GM23338 (cell line): ENCODE data around the gene DIABLO.

Source experiments
- CREB1 ChIP-seq: fragments of 250-450 bp; sonication (Bioruptor Pico); IDR thresholded peaks from 2 replicates; pipeline ENCODE4 v1.5.0; 2020; ENCODE audit warnings: low read depth, mild to moderate bottlenecking, moderate library complexity
- EZH2 ChIP-seq: fragments of 200-600 bp; sonication (generic); IDR thresholded peaks from one replicate; pipeline ENCODE4 v1.8.0; 2017; ENCODE audit warnings: antibody characterized with exemption, mild to moderate bottlenecking, low read depth; ENCODE audit not compliant: unreplicated experiment
- EZH2phosphoT487 ChIP-seq: fragments of 200-600 bp; sonication (generic); IDR thresholded peaks from one replicate; pipeline ENCODE4 v1.8.1; 2018; ENCODE audit warnings: antibody characterized with exemption; ENCODE audit not compliant: unreplicated experiment
- JUNB ChIP-seq: IDR thresholded peaks from one replicate; pipeline ENCODE4 v1.6.1; 2016; ENCODE audit warnings: antibody characterized with exemption; ENCODE audit not compliant: unreplicated experiment
- POLR2AphosphoS5 ChIP-seq: IDR thresholded peaks from 2 replicates; pipeline ENCODE4 v1.6.1; 2016; ENCODE audit warnings: antibody characterized with exemption, low read depth
- TF ChIP-seq, protein P1 (sequence below), 2 experiments: fragments of 200-600 bp in 1 of 2; sonication (generic) in 1 of 2; conservative IDR thresholded peaks; 2 replicates each; pipeline versions ENCODE4 v1.5.1 to v1.6.1; 2016 to 2017; ENCODE audit warnings: antibody characterized with exemption in 2 of 2, low read depth in 2 of 2, mild to moderate bottlenecking in 2 of 2, moderate library complexity in 1 of 2
- TF ChIP-seq, protein P2 (sequence below): IDR thresholded peaks from one replicate; pipeline ENCODE4 v1.6.1; 2018; ENCODE audit warnings: antibody characterized with exemption; ENCODE audit not compliant: unreplicated experiment

DNA sequence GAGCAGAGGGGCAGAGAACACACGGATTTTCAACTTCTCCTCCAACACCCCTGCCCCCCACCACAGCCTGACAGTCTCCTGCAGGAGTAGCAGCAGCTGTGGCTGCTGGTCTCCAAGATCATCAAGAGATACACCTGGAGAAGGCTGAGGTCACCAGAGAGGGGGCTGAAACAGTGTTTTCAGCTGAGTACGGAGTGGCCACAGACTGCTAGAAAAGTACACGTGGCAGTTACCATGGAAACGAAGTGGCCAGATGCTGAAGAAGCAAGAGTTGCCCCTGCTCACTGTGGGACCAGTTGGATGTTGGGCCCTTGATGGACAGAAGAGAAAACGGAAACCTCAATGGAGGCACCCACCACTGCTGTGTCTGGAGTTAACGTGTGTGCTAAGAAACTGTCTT lies 4.9 kb upstream of the DIABLO start:
- TF ChIP-seq, protein P1, sequence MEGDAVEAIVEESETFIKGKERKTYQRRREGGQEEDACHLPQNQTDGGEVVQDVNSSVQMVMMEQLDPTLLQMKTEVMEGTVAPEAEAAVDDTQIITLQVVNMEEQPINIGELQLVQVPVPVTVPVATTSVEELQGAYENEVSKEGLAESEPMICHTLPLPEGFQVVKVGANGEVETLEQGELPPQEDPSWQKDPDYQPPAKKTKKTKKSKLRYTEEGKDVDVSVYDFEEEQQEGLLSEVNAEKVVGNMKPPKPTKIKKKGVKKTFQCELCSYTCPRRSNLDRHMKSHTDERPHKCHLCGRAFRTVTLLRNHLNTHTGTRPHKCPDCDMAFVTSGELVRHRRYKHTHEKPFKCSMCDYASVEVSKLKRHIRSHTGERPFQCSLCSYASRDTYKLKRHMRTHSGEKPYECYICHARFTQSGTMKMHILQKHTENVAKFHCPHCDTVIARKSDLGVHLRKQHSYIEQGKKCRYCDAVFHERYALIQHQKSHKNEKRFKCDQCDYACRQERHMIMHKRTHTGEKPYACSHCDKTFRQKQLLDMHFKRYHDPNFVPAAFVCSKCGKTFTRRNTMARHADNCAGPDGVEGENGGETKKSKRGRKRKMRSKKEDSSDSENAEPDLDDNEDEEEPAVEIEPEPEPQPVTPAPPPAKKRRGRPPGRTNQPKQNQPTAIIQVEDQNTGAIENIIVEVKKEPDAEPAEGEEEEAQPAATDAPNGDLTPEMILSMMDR (conservative IDR thresholded peaks at IDR 0.05; ENCODE audit: low read depth in 2 of 2), result no peak
- TF ChIP-seq EZH2phosphoT487, result no peak
- TF ChIP-seq POLR2AphosphoS5, result no peak
- no peak for TF ChIP-seq EZH2
- TF ChIP-seq JUNB, result no peak
- no peak for TF ChIP-seq CREB1 (CRISPR knock-in tag)
- TF ChIP-seq, protein P2, sequence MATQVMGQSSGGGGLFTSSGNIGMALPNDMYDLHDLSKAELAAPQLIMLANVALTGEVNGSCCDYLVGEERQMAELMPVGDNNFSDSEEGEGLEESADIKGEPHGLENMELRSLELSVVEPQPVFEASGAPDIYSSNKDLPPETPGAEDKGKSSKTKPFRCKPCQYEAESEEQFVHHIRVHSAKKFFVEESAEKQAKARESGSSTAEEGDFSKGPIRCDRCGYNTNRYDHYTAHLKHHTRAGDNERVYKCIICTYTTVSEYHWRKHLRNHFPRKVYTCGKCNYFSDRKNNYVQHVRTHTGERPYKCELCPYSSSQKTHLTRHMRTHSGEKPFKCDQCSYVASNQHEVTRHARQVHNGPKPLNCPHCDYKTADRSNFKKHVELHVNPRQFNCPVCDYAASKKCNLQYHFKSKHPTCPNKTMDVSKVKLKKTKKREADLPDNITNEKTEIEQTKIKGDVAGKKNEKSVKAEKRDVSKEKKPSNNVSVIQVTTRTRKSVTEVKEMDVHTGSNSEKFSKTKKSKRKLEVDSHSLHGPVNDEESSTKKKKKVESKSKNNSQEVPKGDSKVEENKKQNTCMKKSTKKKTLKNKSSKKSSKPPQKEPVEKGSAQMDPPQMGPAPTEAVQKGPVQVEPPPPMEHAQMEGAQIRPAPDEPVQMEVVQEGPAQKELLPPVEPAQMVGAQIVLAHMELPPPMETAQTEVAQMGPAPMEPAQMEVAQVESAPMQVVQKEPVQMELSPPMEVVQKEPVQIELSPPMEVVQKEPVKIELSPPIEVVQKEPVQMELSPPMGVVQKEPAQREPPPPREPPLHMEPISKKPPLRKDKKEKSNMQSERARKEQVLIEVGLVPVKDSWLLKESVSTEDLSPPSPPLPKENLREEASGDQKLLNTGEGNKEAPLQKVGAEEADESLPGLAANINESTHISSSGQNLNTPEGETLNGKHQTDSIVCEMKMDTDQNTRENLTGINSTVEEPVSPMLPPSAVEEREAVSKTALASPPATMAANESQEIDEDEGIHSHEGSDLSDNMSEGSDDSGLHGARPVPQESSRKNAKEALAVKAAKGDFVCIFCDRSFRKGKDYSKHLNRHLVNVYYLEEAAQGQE, result no peak
